HepG2 (cell line): ENCODE data around the gene PPP2R5B. TPM values are rescaled to one million over a fixed set of nuclear protein-coding genes. Genes with fewer than 3 reads are reported as not detected.

Source experiments
- JUND ChIP-seq: sonication (generic); formaldehyde crosslinking; IDR thresholded peaks from 2 replicates; pipeline ENCODE4 v1.8.0; 2022; ENCODE audit warnings: mild to moderate bottlenecking, missing genetic modification reagents
- KAT8 ChIP-seq: IDR thresholded peaks from 2 replicates; pipeline ENCODE4 v1.6.1; 2016; ENCODE audit warnings: missing genetic modification reagents, missing compliant biosample characterization
- MEF2D ChIP-seq: sonication (generic); formaldehyde crosslinking; IDR thresholded peaks from 2 replicates; pipeline ENCODE4 v1.5.1; 2020; ENCODE audit warnings: mild to moderate bottlenecking, missing genetic modification reagents
- RAD21 ChIP-seq: fragments of 450-650 bp; formaldehyde crosslinking; IDR thresholded peaks from 2 replicates; pipeline ENCODE4 v1.5.0; 2020; ENCODE audit warnings: mild to moderate bottlenecking
- RXRA ChIP-seq: sonication (generic); formaldehyde crosslinking; IDR thresholded peaks from 2 replicates; pipeline ENCODE4 v1.5.1; 2020; ENCODE audit warnings: missing genetic modification reagents
- SMAD9 ChIP-seq: sonication (generic); formaldehyde crosslinking; IDR thresholded peaks from 2 replicates; pipeline ENCODE4 v1.5.1; 2020; ENCODE audit warnings: mild to moderate bottlenecking, missing genetic modification reagents
- YY1 ChIP-seq: IDR thresholded peaks from 2 replicates; pipeline ENCODE4 v1.6.1; 2011; ENCODE audit warnings: low read length, low read depth, moderate library complexity, mild to moderate bottlenecking; ENCODE audit not compliant: insufficient read depth, insufficient replicate concordance
- ZBTB8A ChIP-seq: sonication (generic); formaldehyde crosslinking; IDR thresholded peaks from 2 replicates; pipeline ENCODE4 v1.4.0; 2020; ENCODE audit warnings: mild to moderate bottlenecking, low read depth, missing genetic modification reagents, borderline replicate concordance
- ZC3H4 ChIP-seq: sonication (generic); formaldehyde crosslinking; IDR thresholded peaks from 2 replicates; pipeline ENCODE4 v1.4.0; 2020; ENCODE audit warnings: missing genetic modification reagents, borderline replicate concordance
- ZFP62 ChIP-seq: sonication (generic); formaldehyde crosslinking; IDR thresholded peaks from 2 replicates; pipeline ENCODE4 v1.4.0; 2020; ENCODE audit warnings: missing genetic modification reagents
- ZNF335 ChIP-seq: sonication (generic); formaldehyde crosslinking; IDR thresholded peaks from 2 replicates; pipeline ENCODE4 v1.4.0; 2020; ENCODE audit warnings: missing genetic modification reagents
- ZNF33A ChIP-seq: sonication (generic); formaldehyde crosslinking; IDR thresholded peaks from 2 replicates; pipeline ENCODE4 v1.5.1; 2020; ENCODE audit warnings: missing genetic modification reagents, mild to moderate bottlenecking, moderate library complexity, borderline replicate concordance
- ZNF460 ChIP-seq: sonication (generic); formaldehyde crosslinking; IDR thresholded peaks from 2 replicates; pipeline ENCODE4 v1.5.1; 2020; ENCODE audit warnings: missing genetic modification reagents, mild to moderate bottlenecking, borderline replicate concordance
- ZNF468 ChIP-seq: sonication (generic); formaldehyde crosslinking; IDR thresholded peaks from 2 replicates; pipeline ENCODE4 v1.8.0; 2022; ENCODE audit warnings: mild to moderate bottlenecking, moderate library complexity, missing genetic modification reagents
- ZNF567 ChIP-seq: sonication (generic); formaldehyde crosslinking; IDR thresholded peaks from 2 replicates; pipeline ENCODE4 v1.8.1; 2023; ENCODE audit warnings: mild to moderate bottlenecking, missing genetic modification reagents, borderline replicate concordance
- ZNF605 ChIP-seq: sonication (generic); formaldehyde crosslinking; IDR thresholded peaks from 2 replicates; pipeline ENCODE4 v1.8.0; 2022; ENCODE audit warnings: mild to moderate bottlenecking, missing genetic modification reagents
- polyA plus RNA-seq, 8 experiments: library from polyadenylated mRNA; depleted of rRNA in 3 of 8; stranded (reverse) in 7 of 8; unstranded in 1 of 8; fragments of >200 nt; fragmentation: Illumina TruSeq in 4 of 8; extraction: Trizol in 4 of 8; gene quantifications; 2 replicates each; pipeline versions ENCODE4 v1.2.1 to v1.2.3, GENCODE V29; 2011 to 2016; ENCODE audit warnings: low read depth in 4 of 8, missing spikeins in 1 of 8, mixed read lengths in 1 of 8; ENCODE audit not compliant: insufficient read depth in 1 of 8
- total RNA-seq, 5 experiments: library from RNA; depleted of rRNA; stranded (reverse); fragments of >200 nt; fragmentation: Illumina TruSeq; extraction: Trizol; gene quantifications; 2 replicates each; pipeline ENCODE4 v1.2.3, GENCODE V29; 2016; ENCODE audit warnings: low read depth in 1 of 5
- TF ChIP-seq, protein P1 (sequence below): sonication (generic); formaldehyde crosslinking; conservative IDR thresholded peaks from 2 replicates; pipeline ENCODE4 v1.4.0; 2020; ENCODE audit warnings: missing genetic modification reagents
- TF ChIP-seq, protein P2 (sequence below): sonication (generic); formaldehyde crosslinking; IDR thresholded peaks from 2 replicates; pipeline ENCODE4 v1.9.0; 2021; ENCODE audit warnings: missing genetic modification reagents, borderline replicate concordance
- TF ChIP-seq, protein P3 (sequence below): sonication (generic); formaldehyde crosslinking; IDR thresholded peaks from 2 replicates; pipeline ENCODE4 v1.4.0; 2020; ENCODE audit warnings: mild to moderate bottlenecking, missing genetic modification reagents, borderline replicate concordance
- TF ChIP-seq, protein P4 (sequence below): sonication (generic); formaldehyde crosslinking; IDR thresholded peaks from 2 replicates; pipeline ENCODE4 v1.4.0; 2020; ENCODE audit warnings: missing genetic modification reagents, borderline replicate concordance

Gene PPP2R5B
- total and polyA plus RNA-seq, 2 of the 13 experiments (the other 11 are each of a cell fraction or from before 2014, with no cell fraction given), result 2.3 to 8.3 TPM

DNA sequence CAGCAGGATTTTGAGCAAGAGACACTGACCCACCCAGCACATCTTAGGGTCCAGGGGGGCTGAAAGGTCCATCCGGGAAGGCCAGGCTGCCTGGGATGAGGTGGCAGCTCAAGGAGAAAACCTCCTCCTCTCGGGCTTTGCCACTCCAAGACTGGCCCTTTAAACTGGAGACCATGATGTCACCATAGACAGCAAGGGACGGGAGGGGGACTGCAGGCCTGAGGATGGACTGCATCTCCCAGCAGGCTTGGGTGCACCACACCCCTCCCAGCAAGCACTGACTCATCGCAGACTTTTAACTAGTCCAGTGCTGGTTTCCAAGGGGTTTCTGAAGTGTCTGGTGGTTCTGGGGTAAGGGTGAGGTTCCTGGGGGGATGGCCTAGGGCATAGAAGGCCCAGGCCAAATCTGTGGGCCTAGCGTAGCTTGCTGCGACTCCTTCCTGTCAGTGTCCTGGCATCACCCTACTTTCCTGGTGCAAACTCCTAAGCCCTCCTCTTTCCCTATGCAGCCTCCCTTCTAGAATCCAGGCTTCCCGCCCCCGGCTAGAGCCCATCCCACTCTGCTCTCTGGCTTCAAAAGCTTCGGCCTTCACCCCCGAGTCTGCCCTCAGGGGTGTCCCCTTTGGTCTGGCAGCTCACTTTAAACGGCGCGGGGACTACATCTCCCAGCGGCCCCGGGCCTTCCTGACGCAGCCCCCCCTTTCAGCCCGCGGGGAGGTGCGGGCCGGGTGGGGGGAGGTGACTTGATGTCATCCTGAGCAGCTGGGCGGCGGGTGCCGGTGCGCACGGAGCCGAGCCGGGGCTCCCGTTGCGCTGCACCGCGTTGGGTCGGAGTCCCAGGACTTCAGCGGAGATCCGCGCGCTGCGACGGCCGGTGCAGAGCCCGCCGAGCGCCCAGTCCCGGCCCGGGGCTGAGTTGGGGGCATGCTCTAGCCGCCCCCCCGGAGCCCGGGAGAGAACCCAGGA lies at the start of gene PPP2R5B (continued):
- TF ChIP-seq ZNF33A (CRISPR knock-in tag) (no peak), RAD21 (CRISPR knock-in tag) (no peak), ZNF605 (CRISPR knock-in tag) (no peak), ZNF468 (CRISPR knock-in tag) (no peak), MEF2D (CRISPR knock-in tag) (peak; percentile 35; the same call in 1 of the 2 replicates), ZNF335 (CRISPR knock-in tag) (no peak), JUND (CRISPR knock-in tag) (peak; percentile 98), ZFP62 (no peak), SMAD9 (no peak), ZC3H4 (CRISPR knock-in tag) (no peak), KAT8 (peak; percentile 51; the same call in 1 of the 2 replicates), ZNF567 (CRISPR knock-in tag) (no peak), RXRA (CRISPR knock-in tag) (peak; percentile 37; the same call in 1 of the 2 replicates), YY1 (peak; percentile 37), ZBTB8A (CRISPR knock-in tag) (no peak), ZNF460 (CRISPR knock-in tag) (peak; percentile 77)
- TF ChIP-seq, protein P1, sequence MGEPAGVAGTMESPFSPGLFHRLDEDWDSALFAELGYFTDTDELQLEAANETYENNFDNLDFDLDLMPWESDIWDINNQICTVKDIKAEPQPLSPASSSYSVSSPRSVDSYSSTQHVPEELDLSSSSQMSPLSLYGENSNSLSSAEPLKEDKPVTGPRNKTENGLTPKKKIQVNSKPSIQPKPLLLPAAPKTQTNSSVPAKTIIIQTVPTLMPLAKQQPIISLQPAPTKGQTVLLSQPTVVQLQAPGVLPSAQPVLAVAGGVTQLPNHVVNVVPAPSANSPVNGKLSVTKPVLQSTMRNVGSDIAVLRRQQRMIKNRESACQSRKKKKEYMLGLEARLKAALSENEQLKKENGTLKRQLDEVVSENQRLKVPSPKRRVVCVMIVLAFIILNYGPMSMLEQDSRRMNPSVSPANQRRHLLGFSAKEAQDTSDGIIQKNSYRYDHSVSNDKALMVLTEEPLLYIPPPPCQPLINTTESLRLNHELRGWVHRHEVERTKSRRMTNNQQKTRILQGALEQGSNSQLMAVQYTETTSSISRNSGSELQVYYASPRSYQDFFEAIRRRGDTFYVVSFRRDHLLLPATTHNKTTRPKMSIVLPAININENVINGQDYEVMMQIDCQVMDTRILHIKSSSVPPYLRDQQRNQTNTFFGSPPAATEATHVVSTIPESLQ (CRISPR knock-in tag), result 0 out of 2 replicates have a peak, but pooled peaks have one; percentile 35
- TF ChIP-seq, protein P2, sequence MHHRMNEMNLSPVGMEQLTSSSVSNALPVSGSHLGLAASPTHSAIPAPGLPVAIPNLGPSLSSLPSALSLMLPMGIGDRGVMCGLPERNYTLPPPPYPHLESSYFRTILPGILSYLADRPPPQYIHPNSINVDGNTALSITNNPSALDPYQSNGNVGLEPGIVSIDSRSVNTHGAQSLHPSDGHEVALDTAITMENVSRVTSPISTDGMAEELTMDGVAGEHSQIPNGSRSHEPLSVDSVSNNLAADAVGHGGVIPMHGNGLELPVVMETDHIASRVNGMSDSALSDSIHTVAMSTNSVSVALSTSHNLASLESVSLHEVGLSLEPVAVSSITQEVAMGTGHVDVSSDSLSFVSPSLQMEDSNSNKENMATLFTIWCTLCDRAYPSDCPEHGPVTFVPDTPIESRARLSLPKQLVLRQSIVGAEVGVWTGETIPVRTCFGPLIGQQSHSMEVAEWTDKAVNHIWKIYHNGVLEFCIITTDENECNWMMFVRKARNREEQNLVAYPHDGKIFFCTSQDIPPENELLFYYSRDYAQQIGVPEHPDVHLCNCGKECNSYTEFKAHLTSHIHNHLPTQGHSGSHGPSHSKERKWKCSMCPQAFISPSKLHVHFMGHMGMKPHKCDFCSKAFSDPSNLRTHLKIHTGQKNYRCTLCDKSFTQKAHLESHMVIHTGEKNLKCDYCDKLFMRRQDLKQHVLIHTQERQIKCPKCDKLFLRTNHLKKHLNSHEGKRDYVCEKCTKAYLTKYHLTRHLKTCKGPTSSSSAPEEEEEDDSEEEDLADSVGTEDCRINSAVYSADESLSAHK (CRISPR knock-in tag), result no peak
- TF ChIP-seq, protein P3, sequence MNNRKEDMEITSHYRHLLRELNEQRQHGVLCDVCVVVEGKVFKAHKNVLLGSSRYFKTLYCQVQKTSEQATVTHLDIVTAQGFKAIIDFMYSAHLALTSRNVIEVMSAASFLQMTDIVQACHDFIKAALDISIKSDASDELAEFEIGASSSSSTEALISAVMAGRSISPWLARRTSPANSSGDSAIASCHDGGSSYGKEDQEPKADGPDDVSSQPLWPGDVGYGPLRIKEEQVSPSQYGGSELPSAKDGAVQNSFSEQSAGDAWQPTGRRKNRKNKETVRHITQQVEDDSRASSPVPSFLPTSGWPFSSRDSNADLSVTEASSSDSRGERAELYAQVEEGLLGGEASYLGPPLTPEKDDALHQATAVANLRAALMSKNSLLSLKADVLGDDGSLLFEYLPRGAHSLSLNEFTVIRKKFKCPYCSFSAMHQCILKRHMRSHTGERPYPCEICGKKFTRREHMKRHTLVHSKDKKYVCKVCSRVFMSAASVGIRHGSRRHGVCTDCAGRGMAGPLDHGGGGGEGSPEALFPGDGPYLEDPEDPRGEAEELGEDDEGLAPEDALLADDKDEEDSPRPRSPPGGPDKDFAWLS, result no peak
- TF ChIP-seq, protein P4, sequence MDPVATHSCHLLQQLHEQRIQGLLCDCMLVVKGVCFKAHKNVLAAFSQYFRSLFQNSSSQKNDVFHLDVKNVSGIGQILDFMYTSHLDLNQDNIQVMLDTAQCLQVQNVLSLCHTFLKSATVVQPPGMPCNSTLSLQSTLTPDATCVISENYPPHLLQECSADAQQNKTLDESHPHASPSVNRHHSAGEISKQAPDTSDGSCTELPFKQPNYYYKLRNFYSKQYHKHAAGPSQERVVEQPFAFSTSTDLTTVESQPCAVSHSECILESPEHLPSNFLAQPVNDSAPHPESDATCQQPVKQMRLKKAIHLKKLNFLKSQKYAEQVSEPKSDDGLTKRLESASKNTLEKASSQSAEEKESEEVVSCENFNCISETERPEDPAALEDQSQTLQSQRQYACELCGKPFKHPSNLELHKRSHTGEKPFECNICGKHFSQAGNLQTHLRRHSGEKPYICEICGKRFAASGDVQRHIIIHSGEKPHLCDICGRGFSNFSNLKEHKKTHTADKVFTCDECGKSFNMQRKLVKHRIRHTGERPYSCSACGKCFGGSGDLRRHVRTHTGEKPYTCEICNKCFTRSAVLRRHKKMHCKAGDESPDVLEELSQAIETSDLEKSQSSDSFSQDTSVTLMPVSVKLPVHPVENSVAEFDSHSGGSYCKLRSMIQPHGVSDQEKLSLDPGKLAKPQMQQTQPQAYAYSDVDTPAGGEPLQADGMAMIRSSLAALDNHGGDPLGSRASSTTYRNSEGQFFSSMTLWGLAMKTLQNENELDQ, result no peak
